MM.1S (cell line): ENCODE data around the gene PLA2R1.

Experiments used
- DNase-seq: peaks from one replicate; pipeline ENCODE4 v3.0.0-alpha.2; 2015
- H2AFZ ChIP-seq: fragments of 300-600 bp; sonication (generic); 2 replicates; pipeline ENCODE4 v1.6.0; 2016; ENCODE audit warnings: antibody characterized with exemption, low read length
- H3F3A ChIP-seq: fragments of 300-600 bp; sonication (generic); 2 replicates; pipeline ENCODE4 v1.6.1; 2016; ENCODE audit warnings: mild to moderate bottlenecking, antibody characterized with exemption, low read length, moderate library complexity, mixed read lengths; ENCODE audit not compliant: insufficient read depth
- H3K27ac ChIP-seq: fragments of 300-600 bp; sonication (generic); 2 replicates; pipeline ENCODE4 v1.5.1; 2016; ENCODE audit warnings: mild to moderate bottlenecking, low read length
- H3K27me3 ChIP-seq: fragments of 300-600 bp; sonication (generic); replicated peaks from 2 replicates; pipeline ENCODE4 v1.6.0; 2016; ENCODE audit warnings: low read length; ENCODE audit not compliant: insufficient read depth
- H3K36me3 ChIP-seq: fragments of 300-600 bp; sonication (generic); replicated peaks from 2 replicates; pipeline ENCODE4 v1.6.1; 2016; ENCODE audit warnings: mild to moderate bottlenecking, low read length, mixed read lengths; ENCODE audit not compliant: insufficient read depth
- H3K4me1 ChIP-seq: fragments of 300-600 bp; sonication (generic); 2 replicates; pipeline ENCODE4 v1.6.1; 2016; ENCODE audit warnings: low read length, mixed read lengths
- H3K4me2 ChIP-seq: fragments of 300-600 bp; sonication (generic); 2 replicates; pipeline ENCODE4 v1.6.0; 2016; ENCODE audit warnings: low read depth, low read length
- H3K4me3 ChIP-seq: fragments of 300-600 bp; sonication (generic); 2 replicates; pipeline ENCODE4 v1.5.1; 2016; ENCODE audit warnings: low read length, mixed read lengths
- H3K79me2 ChIP-seq: fragments of 300-600 bp; sonication (generic); 2 replicates; pipeline ENCODE4 v1.6.1; 2016; ENCODE audit warnings: mixed run types, low read length, mixed read lengths
- H3K9ac ChIP-seq: fragments of 300-600 bp; sonication (generic); 2 replicates; pipeline ENCODE4 v1.6.1; 2016; ENCODE audit warnings: low read length, mixed read lengths
- H3K9me2 ChIP-seq: fragments of 300-600 bp; sonication (generic); replicated peaks from 2 replicates; pipeline ENCODE4 v1.6.1; 2016; ENCODE audit warnings: mild to moderate bottlenecking, low read length, mixed read lengths; ENCODE audit not compliant: insufficient read depth
- H3K9me3 ChIP-seq: fragments of 300-600 bp; sonication (generic); replicated peaks from 2 replicates; pipeline ENCODE4 v1.6.1; 2016; ENCODE audit warnings: mild to moderate bottlenecking, low read length, mixed read lengths; ENCODE audit not compliant: insufficient read depth
- H4K20me1 ChIP-seq: fragments of 300-600 bp; sonication (generic); 2 replicates; pipeline ENCODE4 v1.6.1; 2016; ENCODE audit warnings: mild to moderate bottlenecking, low read length, moderate library complexity, mixed read lengths; ENCODE audit not compliant: insufficient read depth
- CTCF ChIP-seq: fragments of 300-600 bp; sonication (generic); IDR thresholded peaks from 2 replicates; pipeline ENCODE4 v1.5.1; 2016; ENCODE audit warnings: antibody characterized with exemption, low read length, mixed read lengths
- EZH2 ChIP-seq: fragments of 300-600 bp; sonication (generic); optimal IDR thresholded peaks from 2 replicates; pipeline ENCODE3; 2017; ENCODE audit warnings: low read depth, mild to moderate bottlenecking, antibody characterized with exemption, low read length, mixed read lengths
- EZH2phosphoT487 ChIP-seq: fragments of 300-600 bp; sonication (generic); IDR thresholded peaks from 2 replicates; pipeline ENCODE4 v1.6.1; 2018; ENCODE audit warnings: antibody characterized with exemption, low read length

PLA2R1 gene

DNA sequence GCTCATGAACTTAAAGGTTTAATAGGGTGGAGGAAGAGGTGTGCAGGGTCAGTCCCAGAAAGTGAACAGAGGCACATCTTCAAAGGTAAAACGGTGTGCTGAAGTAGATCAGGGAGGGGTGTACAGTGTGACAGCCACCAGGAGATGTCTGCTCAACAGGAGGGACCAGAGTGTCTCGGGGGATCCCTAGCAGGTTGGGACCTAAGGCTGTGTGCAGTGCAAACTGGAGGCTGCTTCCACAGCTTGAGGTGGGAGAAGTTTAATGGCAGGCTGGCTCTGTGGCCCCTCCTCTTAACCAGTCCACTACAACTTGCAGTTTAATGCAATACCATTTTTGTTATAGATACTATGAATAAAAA lies 33.2 kb downstream of the PLA2R1 start:
- H3K79me2 ChIP-seq, result no peaks in the 10 kb centered on the region
- H3K4me2 ChIP-seq, result no peak overlapping the region
- no peaks in the 10 kb centered on the region for H3K9me2 ChIP-seq
- H3K9ac ChIP-seq, result no peak overlapping the region
- H4K20me1 ChIP-seq, result no peaks in the 10 kb centered on the region
- no peak for DNase-seq
- no peaks in the 10 kb centered on the region for H3K9me3 ChIP-seq
- H3K27ac ChIP-seq, result no peak overlapping the region
- H3K4me3 ChIP-seq, result no peak overlapping the region
- no peaks in the 10 kb centered on the region for H3F3A ChIP-seq
- TF ChIP-seq EZH2 (no peak), CTCF (no peak), EZH2phosphoT487 (no peak)
- H2AFZ ChIP-seq, result no peak overlapping the region
- no peaks in the 10 kb centered on the region for H3K27me3 ChIP-seq
- no peaks in the 10 kb centered on the region for H3K36me3 ChIP-seq
- H3K4me1 ChIP-seq, result no peaks in the 10 kb centered on the region

- no peak overlapping the region for H3K27ac ChIP-seq
- H3K9me3 ChIP-seq, result no peaks in the 10 kb centered on the region
- no peak overlapping the region for H3K9ac ChIP-seq
- no peak overlapping the region for H2AFZ ChIP-seq
- TF ChIP-seq EZH2phosphoT487 (no peak), CTCF (no peak), EZH2 (no peak)
- H3K4me3 ChIP-seq, result no peak overlapping the region
- H3K4me1 ChIP-seq, result no peaks in the 10 kb centered on the region
- no peak for DNase-seq
- H3K27me3 ChIP-seq, result no peaks in the 10 kb centered on the region
- H3K4me2 ChIP-seq, result no peak overlapping the region
- no peaks in the 10 kb centered on the region for H4K20me1 ChIP-seq
- H3K79me2 ChIP-seq, result no peaks in the 10 kb centered on the region
- H3K9me2 ChIP-seq, result no peaks in the 10 kb centered on the region
- no peaks in the 10 kb centered on the region for H3F3A ChIP-seq
- no peaks in the 10 kb centered on the region for H3K36me3 ChIP-seq
Observed at GRCh38 chr2:160028431-160029269, 33.8 kb downstream of the PLA2R1 start.

GRCh38 chr2:160022162-160022561 lies 40.3 kb downstream of the PLA2R1 start:
- Histone ChIP-seq H3K79me2 (no peaks in the 10 kb centered on the region), H3K27ac (no peak overlapping the region), H3K9me2 (no peaks in the 10 kb centered on the region), H3F3A (no peaks in the 10 kb centered on the region), H3K9ac (no peak overlapping the region), H3K4me3 (no peak overlapping the region), H3K4me2 (no peak overlapping the region), H3K9me3 (no peaks in the 10 kb centered on the region), H2AFZ (no peak overlapping the region), H3K36me3 (no peaks in the 10 kb centered on the region), H3K27me3 (no peaks in the 10 kb centered on the region), H3K4me1 (no peaks in the 10 kb centered on the region), H4K20me1 (no peaks in the 10 kb centered on the region)
- DNase-seq, result peak; percentile 14
- peak; percentile 62 for TF ChIP-seq CTCF
- TF ChIP-seq EZH2, result no peak
